ENCODE results near the gene RIPPLY1.
"Not testable (repeated sequence)": the region's sequence is repeated elsewhere in the genome, so short reads cannot be mapped to it uniquely, and the experiment has no call there.

RIPPLY1 gene

GRCh38 chrX:106899841-106900240 is 3.3 kb downstream of the RIPPLY1 start:
- H3K4me3 ChIP-seq (ENCODE audit: low read length), result no peak overlapping the region
- TF ChIP-seq ZNF274 (IDR thresholded peaks at IDR 0.05; ENCODE audit: low read depth, low read length), result no peak

GRCh38 chrX:106899276-106899675 is 3.9 kb downstream of the RIPPLY1 start:
- H3K4me3 ChIP-seq (ENCODE audit: low read length), result no peak overlapping the region
- TF ChIP-seq ZNF274 (IDR thresholded peaks at IDR 0.05; ENCODE audit: low read depth, low read length), result no peak

DNA sequence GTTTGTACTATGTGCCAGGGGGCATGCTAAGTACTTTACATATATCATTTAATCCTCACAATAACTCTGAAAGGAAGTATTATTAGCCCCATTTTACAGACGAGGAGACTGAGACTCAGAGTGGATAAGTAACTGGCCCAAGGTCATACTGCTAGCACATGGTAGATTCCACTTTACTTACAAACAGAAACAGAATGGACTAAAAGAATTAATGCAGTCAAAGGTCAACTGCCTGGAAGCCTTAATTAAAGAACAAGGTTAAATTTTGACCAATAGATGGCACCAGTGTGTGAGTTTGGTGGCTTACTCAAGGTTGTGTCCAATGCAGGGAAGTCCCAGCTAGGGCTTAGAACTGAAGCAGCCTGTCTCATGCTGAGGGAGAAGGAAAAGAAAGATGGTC is 4.7 kb downstream of the RIPPLY1 start:
- no peak for TF ChIP-seq ZNF274 (IDR thresholded peaks at IDR 0.05; ENCODE audit: low read depth, low read length)
- no peak overlapping the region for H3K4me3 ChIP-seq (ENCODE audit: low read length)

DNA sequence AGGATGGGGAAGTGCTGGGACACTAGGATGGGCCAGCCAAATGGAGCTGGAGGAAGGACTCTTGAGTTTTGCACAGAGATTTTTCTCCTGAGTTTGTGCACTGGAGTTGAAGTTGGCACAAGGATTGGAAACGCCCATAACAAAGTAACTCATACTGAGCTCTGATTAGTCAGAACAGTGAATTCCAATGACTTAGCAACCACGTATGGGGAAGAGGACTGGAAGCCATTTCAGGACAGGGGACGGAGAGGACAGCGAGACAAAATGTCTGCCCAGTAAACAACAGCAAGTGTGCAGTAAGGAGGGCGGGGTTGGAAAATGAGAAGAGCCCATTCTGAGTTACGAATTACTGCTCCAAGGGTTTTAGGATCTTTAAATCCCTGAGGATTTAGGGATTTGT is 5.9 kb downstream of the RIPPLY1 start:
- TF ChIP-seq ZNF274 (IDR thresholded peaks at IDR 0.05; ENCODE audit: low read depth, low read length), result no peak

DNA sequence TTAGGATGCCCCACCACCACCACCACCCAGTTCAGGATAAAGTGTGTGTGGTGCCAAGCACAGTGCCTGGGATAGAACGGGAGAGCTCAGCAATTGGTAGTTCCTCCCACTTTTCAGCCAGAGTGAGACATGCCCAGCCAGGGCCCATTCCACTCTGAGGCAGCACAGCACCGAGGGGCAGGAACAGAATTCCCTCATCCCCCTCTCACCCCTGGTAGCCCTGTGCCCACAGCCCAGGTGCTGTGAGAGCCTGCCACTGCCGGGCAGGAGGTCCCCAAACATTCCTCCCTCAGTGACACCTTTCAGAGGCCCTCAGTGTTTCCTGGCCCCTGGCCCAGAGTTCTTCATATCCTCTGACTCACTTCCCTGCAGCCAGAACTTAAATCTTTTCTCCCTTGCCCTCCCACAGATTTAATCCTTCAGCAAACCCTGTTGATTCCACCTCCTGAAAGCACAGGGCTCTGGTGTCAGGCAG is 8.1 kb downstream of the RIPPLY1 start:
- no peak for TF ChIP-seq ZNF274 (IDR thresholded peaks at IDR 0.05; ENCODE audit: low read depth, low read length)
- H3K4me3 ChIP-seq (ENCODE audit: low read length), result no peak overlapping the region

More for the DNA sequence above, 5.9 kb downstream of the RIPPLY1 start:
- H3K4me3 ChIP-seq (ENCODE audit: low read length), result no peak overlapping the region

DNA sequence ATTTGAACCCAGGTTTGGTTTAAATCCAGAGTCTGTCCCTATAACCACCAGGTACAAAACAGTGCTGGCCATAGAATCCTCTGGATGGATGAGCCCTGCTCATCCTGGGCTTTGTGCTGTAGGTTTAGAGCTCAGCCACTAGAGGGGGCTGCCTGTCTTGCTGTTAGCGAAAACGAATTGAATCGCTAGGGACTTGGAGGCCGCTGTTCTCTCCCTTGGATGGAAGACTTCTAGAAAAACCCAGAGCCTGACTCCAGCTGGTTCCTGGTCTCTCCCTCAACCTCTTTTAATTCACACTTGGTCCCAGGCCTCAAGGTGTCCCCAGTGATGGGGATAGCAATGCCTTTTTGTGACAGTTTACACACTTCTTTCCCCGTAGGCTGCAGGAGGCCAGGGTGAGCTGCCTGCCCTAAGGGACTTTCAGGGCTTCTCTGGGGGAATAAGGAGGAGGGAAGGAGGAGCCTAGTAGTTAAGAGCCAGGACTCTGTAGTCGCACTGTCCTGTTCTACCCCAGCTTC is 8.7 kb downstream of the RIPPLY1 start:
- no peak for TF ChIP-seq ZNF274 (IDR thresholded peaks at IDR 0.05; ENCODE audit: low read depth, low read length)
- no peak overlapping the region for H3K4me3 ChIP-seq (ENCODE audit: low read length)

DNA sequence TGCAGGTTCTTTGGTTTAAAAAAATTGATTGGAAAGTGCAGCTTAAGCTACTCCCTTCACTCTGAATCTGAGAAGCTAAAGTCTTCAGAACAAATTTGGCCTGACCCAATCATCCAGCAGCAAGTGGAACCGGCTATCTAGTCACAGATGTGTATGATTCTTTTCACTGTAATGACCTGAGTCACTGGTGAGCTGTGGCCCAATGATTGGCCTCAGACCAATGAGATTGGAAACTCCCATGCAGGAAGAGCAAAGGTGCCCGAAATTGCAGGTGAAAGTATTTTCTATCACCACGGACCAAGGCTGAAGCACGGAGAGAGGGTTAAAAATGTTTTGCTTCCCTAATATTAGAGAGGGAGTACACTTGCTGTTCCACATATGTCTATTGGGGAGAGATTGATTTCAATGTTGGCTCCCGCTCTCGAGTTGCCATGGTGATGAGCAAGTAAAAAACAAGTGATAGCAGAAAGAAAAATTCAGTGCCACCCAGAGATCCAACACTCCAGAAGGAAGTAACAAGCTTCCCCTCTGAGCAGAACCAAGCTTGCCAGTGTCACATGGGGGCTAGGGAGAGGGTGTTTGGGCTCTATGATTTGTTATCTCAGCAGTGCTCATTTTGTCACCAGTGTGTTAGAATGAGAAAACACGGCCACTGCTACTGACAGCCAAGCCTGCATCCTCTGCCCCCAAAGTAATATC is 11.2 kb downstream of the RIPPLY1 start:
- TF ChIP-seq ZNF274 (IDR thresholded peaks at IDR 0.05; ENCODE audit: low read depth, low read length), result no peak
- no peak overlapping the region for H3K4me3 ChIP-seq (ENCODE audit: low read length)

GRCh38 chrX:106889468-106889867 is 13.7 kb downstream of the RIPPLY1 start:
- no peak for TF ChIP-seq ZNF274 (IDR thresholded peaks at IDR 0.05; ENCODE audit: low read depth, low read length)
- no peak overlapping the region for H3K4me3 ChIP-seq (ENCODE audit: low read length)

DNA sequence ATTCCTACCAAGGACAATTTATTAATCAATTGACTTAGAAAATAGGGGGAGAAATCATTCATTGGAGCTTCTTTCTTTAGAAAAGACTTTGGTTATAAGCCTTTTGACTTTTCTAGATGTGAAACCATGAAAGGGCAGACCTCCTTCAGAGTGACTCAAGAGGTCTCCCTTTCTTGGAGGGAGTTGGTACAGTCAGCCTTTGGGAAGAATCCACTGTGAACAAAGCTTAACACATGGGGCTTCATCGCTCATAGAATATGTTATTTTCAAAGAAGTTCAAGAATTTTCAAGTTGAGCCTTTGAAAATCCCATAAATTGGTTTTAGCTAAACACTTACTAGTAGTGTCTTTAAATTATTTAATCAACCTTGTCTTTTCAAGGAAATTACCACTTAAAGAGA is 28.0 kb downstream of the RIPPLY1 start:
- no peak for TF ChIP-seq ZNF274 (IDR thresholded peaks at IDR 0.05; ENCODE audit: low read depth, low read length)

DNA sequence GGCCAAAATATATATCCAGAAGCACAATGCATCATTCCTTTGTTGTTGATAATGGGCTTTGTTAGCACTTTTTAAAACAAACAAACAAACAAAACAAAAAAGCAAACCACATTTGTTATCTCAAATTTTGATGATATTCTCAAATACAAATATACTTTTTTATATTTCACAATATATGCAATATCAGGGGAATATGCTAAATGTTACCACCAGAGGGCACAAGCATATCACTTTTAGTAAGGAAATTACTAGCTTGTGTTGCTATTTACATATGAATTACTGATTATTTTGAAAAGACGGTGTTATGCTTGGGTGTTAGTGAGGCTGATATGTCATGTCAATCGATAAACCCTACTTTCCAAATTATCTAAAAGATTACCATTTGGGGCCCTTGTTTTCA is 29.1 kb downstream of the RIPPLY1 start:
- TF ChIP-seq ZNF274 (IDR thresholded peaks at IDR 0.05; ENCODE audit: low read depth, low read length), result no peak
- H3K4me3 ChIP-seq (ENCODE audit: low read length), result no peak overlapping the region

More for the DNA sequence above, 28.0 kb downstream of the RIPPLY1 start:
- no peak overlapping the region for H3K4me3 ChIP-seq (ENCODE audit: low read length)

- H3K4me3 ChIP-seq (ENCODE audit: low read length), result not testable (repeated sequence)
Measured at GRCh38 chrX:106872796-106873195, 30.3 kb downstream of the RIPPLY1 start.

- H3K4me3 ChIP-seq (ENCODE audit: low read length), result no peak overlapping the region
- no peak for TF ChIP-seq ZNF274 (IDR thresholded peaks at IDR 0.05; ENCODE audit: low read depth, low read length)
Measured at GRCh38 chrX:106863697-106864096, 39.4 kb downstream of the RIPPLY1 start.

DNA sequence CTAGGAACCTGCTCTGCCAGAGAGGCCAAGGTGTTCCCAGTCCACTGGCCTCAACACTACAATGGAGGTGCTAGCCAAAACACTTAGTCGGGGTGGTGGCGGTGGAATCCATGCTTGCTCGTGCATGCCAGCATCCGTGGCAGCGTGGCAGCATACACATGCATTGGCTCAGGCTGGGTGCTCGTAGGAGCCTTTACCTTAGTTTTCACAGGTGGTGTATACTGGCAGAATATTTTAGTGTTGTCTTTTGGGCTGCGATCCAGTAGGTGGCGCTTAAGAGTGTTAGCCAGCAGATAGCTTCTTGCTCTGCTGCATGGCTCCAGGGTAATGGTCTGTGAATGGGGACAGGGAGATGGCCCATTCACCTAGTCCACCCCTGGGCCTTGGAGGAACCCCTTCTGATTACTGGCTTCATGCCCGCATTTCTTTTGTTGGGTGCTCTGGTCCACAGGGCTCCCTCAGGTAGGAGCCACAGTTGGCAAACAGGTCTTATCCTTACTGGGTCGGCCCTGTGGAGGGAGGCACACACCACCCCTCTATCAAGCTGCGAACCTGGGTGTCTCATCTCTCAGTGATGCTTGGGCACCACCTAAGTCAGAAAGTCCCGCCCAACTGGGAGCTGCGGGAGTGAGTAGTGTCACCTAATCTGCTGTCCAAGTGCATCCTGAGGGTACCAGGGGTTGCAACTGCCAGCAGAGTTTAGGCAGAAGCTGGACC is 40.0 kb downstream of the RIPPLY1 start:
- TF ChIP-seq ZNF274 (IDR thresholded peaks at IDR 0.05; ENCODE audit: low read depth, low read length), result no peak
- no peak overlapping the region for H3K4me3 ChIP-seq (ENCODE audit: low read length)
